Osteocyte (in vitro differentiated cells): ENCODE results near the gene MASP2. TPM values are rescaled to one million over a fixed set of nuclear protein-coding genes. Genes with fewer than 3 reads are reported as not detected.

Source experiments
- DNase-seq: peaks from one replicate; pipeline ENCODE4 v3.0.0; 2021; ENCODE audit warnings: mixed read lengths; ENCODE audit not compliant: unreplicated experiment; ENCODE audit errors: extremely low spot score
- H3K27ac Mint-ChIP-seq: one replicate; pipeline ENCODE4 v1.8.0; 2021; ENCODE audit warnings: mild to moderate bottlenecking, mixed read lengths; ENCODE audit not compliant: unreplicated experiment
- H3K27me3 Mint-ChIP-seq: one replicate; pipeline ENCODE4 v1.8.0; 2021; ENCODE audit warnings: mixed read lengths; ENCODE audit not compliant: unreplicated experiment
- H3K36me3 Mint-ChIP-seq: one replicate; pipeline ENCODE4 v1.8.0; 2021; ENCODE audit warnings: mixed read lengths; ENCODE audit not compliant: unreplicated experiment
- H3K4me1 Mint-ChIP-seq: one replicate; pipeline ENCODE4 v1.8.0; 2021; ENCODE audit warnings: mixed read lengths; ENCODE audit not compliant: unreplicated experiment
- H3K4me3 Mint-ChIP-seq: one replicate; pipeline ENCODE4 v1.8.0; 2021; ENCODE audit warnings: mild to moderate bottlenecking, moderate library complexity, mixed read lengths; ENCODE audit not compliant: unreplicated experiment
- H3K9me3 Mint-ChIP-seq: one replicate; pipeline ENCODE4 v1.8.0; 2021; ENCODE audit warnings: mixed read lengths; ENCODE audit not compliant: unreplicated experiment
- total RNA-seq: library from RNA; stranded (reverse); gene quantifications from 2 replicates; pipeline ENCODE4 v1.2.1, GENCODE V29; 2021
- TF ChIP-seq, protein P1 (sequence below): fragments of 200-600 bp; sonication (generic); IDR thresholded peaks from 2 replicates; pipeline ENCODE4 v1.5.0; 2021; ENCODE audit warnings: antibody characterized with exemption, mild to moderate bottlenecking, moderate library complexity

Gene MASP2
- total RNA-seq, 1 donor from 2014 or later = not detected

DNA sequence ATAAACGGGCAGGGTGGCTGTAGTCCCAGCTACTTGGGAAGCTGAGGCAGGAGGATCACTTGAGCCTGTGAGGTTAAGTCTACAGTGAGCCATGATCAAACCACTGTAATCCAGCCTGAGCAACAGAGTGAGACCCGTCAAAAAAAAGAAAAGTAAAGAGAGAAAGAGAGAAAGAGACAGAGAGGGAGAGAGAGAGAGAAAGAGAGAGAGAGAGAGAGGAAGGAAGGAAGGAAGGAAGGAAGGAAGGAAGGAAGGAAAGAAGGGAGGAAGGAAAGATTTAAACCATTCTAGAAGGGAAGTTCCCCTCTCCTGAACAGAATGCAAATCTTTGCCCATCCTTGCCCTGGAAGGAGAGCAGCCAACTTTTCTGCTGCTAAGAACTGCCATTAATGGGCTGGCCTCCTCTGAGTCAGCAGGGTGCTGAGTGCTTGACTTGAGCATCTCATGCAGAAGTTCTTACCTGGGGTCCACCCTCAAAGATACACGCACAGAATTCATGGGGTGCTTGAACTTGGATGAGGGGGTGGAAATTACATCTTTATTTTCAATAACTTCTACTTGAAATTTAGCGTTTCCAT lies 59.1 kb downstream of the MASP2 start:
- Mint-ChIP-seq H3K9me3 (no peaks in the 10 kb centered on the region), H3K27ac (no peak overlapping the region), H3K27me3 (peaks cover 60% of the 10 kb centered on the region), H3K36me3 (no peaks in the 10 kb centered on the region), H3K4me1 (peaks cover 4% of the 10 kb centered on the region), H3K4me3 (no peak overlapping the region)
- TF ChIP-seq, protein P1, sequence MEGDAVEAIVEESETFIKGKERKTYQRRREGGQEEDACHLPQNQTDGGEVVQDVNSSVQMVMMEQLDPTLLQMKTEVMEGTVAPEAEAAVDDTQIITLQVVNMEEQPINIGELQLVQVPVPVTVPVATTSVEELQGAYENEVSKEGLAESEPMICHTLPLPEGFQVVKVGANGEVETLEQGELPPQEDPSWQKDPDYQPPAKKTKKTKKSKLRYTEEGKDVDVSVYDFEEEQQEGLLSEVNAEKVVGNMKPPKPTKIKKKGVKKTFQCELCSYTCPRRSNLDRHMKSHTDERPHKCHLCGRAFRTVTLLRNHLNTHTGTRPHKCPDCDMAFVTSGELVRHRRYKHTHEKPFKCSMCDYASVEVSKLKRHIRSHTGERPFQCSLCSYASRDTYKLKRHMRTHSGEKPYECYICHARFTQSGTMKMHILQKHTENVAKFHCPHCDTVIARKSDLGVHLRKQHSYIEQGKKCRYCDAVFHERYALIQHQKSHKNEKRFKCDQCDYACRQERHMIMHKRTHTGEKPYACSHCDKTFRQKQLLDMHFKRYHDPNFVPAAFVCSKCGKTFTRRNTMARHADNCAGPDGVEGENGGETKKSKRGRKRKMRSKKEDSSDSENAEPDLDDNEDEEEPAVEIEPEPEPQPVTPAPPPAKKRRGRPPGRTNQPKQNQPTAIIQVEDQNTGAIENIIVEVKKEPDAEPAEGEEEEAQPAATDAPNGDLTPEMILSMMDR = no peak
- no peak for DNase-seq

DNA sequence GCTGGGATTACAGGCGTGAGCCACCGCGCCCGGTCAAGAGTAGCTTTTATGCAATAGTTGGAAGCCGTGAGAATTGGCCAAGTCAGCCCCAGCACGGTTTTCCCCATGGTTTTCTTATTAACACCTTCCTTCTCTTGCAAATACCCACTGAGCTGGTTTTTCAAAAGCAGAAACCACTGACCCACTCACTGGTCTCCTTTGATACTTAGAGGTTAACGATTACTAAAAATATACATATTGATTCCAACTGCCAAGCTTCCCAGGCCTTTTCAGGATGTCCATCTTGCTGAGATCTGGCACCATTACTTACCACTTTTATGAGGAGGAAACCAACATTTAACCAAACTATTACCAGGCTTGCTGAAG lies 60.5 kb downstream of the MASP2 start:
- Mint-ChIP-seq H3K4me1 (peaks cover 4% of the 10 kb centered on the region), H3K36me3 (no peaks in the 10 kb centered on the region), H3K4me3 (no peak overlapping the region), H3K27me3 (peaks cover 59% of the 10 kb centered on the region), H3K27ac (no peak overlapping the region), H3K9me3 (no peaks in the 10 kb centered on the region)
- TF ChIP-seq, protein P1 = no peak
- DNase-seq = no peak

DNA sequence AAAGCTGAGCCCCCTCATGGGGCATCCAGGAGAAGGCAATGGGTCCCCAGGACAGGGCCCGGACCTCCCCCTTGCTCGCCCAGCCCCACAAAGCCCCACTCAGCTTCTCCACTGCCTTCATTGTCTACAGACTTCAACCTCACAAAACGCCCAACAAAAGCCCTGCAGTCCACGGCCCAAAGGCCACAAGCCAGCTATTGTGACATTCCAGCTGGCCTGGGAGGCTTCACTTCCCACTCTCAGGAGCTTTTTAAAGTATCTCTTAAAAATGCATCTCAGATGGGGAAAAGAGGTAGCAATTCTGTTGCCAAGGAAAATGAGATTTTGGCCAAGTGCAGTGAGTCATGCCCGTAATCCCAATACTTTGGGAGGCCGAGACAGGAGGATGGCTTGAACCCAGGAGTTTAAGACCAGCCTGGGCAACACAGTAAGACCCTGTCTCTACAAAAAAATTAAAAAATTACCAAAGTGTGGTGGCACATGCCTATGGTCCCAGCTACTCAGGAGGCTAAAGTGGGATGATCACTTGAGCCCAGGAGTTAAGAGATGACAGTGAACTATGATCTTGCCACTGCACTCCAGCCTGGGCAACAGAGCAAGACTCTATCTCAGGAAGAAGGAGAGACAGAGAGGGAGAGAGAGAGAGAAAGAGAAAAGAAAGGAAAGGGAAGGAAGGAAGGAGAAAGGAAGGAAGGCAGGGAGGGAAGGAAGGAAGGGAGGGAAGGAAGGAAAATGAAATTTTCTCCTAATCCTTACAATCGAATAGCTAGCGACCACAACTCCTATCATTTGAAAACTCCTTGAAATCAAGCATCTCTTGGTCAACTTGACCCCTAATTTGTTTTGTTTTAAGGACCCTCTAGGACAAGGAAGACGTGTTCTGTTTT lies 66.0 kb downstream of the MASP2 start:
- Mint-ChIP-seq H3K4me1 (peaks cover 26% of the 10 kb centered on the region), H3K36me3 (no peaks in the 10 kb centered on the region), H3K27me3 (peaks cover 46% of the 10 kb centered on the region), H3K4me3 (no peak overlapping the region), H3K27ac (no peak overlapping the region), H3K9me3 (no peaks in the 10 kb centered on the region)
- TF ChIP-seq, protein P1 = no peak
- no peak for DNase-seq

DNA sequence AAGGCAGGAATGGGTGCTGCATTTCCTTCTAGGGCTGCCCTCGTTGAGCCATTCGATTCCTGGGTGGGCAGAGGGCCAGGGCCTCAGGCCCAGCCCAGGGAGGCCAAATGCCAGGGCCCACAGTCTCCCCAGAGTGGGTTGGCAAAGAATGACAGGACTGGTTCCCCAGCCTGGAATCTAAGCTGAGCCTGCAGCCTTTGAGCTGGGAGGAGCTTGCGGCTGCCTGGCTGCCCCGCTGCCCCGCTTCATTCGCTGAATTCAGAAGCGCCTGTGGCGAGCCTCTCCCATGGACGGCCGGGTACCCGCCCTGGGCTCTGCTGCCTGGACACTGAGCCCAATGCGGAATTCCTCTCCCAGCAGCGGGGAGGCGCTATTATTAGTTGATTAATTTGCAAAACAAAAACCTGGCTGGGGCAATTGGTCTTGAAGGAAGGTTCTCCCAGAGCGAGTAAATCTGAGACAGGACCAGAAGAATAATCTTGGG lies 66.9 kb downstream of the MASP2 start:
- H3K9me3 Mint-ChIP-seq = no peaks in the 10 kb centered on the region
- H3K4me3 Mint-ChIP-seq = peak overlapping the region; percentile 51
- H3K27me3 Mint-ChIP-seq = peaks cover 39% of the 10 kb centered on the region
- peak overlapping the region; percentile 71 for H3K27ac Mint-ChIP-seq
- no peaks in the 10 kb centered on the region for H3K36me3 Mint-ChIP-seq
- TF ChIP-seq, protein P1 = peak; percentile 58
- peaks cover 34% of the 10 kb centered on the region for H3K4me1 Mint-ChIP-seq
- peak; percentile 88 for DNase-seq

DNA sequence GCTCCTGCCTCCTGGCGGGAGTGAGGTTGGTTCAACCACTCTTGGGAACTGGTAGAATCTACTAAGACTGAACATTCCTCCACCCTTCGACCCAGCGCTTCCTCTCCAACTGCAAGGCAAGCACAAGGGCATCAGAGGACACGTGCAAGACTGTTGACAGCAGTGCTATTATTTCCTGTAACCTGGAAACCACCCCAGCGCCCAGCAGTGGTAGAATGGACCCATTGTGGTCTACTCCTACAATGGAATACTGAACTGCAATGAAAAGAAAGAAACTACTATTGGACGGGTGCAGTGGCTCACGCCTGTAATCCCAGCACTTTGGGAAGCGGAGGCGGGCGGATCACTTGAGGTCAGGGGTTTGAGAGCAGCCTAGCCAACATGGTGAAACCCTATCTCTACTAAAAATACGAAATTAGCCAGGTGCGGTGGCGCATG lies 67.5 kb downstream of the MASP2 start:
- TF ChIP-seq, protein P1 = peak; percentile 15
- peak overlapping the region; percentile 11 for H3K4me3 Mint-ChIP-seq
- H3K27ac Mint-ChIP-seq = peak overlapping the region; percentile 71
- H3K4me1 Mint-ChIP-seq = peaks cover 34% of the 10 kb centered on the region
- H3K9me3 Mint-ChIP-seq = no peaks in the 10 kb centered on the region
- peaks cover 37% of the 10 kb centered on the region for H3K27me3 Mint-ChIP-seq
- DNase-seq = no peak
- H3K36me3 Mint-ChIP-seq = no peaks in the 10 kb centered on the region
